Activated naive CD4-positive, alpha-beta T cell (primary cell): Measurements from ENCODE around the gene EEPD1.
"Not testable (repeated sequence)": the region's sequence is repeated elsewhere in the genome, so short reads cannot be mapped to it uniquely, and the experiment has no call there.

Experiments
- DNase-seq, 4 experiments: peaks; one replicate each; lab custom pipeline; 2025; lab: John Stamatoyannopoulos, UW

EEPD1 gene

DNA sequence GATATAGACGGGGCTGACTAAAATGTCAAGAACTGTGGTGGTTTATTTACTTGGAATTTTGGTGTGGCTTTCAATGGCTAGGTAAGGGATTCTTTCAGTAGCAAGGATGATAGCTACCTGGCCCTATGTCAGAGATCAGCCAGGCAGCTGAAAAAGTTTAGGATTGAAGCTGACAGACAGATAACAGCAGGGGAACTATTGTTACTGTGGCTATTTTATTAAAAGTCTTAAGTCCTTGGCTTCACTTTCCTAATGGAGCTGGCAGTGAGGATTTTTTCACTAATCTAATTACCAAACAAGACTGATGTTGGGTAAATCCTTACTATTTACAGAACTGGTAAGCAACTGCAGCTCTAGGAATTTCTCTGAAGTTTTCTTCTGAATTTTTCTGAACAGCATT lies 164.2 kb downstream of the EEPD1 start:
- DNase-seq: no peak

GRCh38 chr7:36318116-36318515 lies 165.1 kb downstream of the EEPD1 start:
- no peak for DNase-seq

GRCh38 chr7:36321284-36321683 lies 168.2 kb downstream of the EEPD1 start:
- DNase-seq: not testable (repeated sequence)

DNA sequence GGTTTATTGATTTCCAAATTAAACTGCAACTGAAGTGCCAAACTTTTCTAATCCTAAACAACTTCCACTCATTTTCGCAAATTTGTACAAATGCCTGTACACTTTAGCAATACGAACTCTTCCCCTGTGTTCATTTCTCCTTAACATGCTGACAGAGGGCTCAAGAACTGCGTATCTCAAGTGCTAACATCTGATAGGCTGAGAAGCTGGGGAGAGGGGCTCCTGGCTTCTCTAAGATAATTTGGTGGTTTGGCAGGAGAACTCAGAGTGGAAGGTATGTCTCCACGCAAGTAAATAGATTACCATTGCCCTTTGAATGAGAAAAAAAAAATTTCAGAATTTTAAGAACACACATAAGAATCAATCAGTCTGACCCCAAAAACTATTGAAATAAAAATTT lies 183.3 kb downstream of the EEPD1 start:
- DNase-seq: no peak

GRCh38 chr7:36338256-36338655 lies 185.2 kb downstream of the EEPD1 start:
- DNase-seq: no peak

DNA sequence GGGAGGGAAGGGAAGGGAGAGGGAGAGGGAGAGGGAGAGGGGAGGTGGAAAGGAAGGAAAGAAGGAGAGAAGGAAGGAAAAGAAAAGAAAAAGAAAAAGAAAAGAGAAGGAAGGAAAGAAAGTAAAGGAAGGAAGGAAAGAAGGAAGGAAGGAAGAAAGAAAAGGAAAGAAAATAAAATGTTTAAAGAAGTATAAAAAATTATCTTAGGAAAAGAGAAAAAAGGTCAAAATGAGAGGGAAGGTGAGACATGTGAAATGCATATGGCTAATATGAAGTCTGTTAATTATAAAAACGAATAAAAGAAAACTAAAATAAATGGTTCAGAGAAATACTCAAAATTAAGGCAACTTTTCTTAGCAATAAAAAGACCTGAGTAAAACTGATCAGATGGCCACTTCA lies 190.5 kb downstream of the EEPD1 start:
- DNase-seq: no peak

- no peak for DNase-seq
These were observed 191.6 kb downstream of the EEPD1 start for GRCh38 chr7:36344622-36345021.

- no peak for DNase-seq
These were observed 193.3 kb downstream of the EEPD1 start for GRCh38 chr7:36346260-36346831.

DNA sequence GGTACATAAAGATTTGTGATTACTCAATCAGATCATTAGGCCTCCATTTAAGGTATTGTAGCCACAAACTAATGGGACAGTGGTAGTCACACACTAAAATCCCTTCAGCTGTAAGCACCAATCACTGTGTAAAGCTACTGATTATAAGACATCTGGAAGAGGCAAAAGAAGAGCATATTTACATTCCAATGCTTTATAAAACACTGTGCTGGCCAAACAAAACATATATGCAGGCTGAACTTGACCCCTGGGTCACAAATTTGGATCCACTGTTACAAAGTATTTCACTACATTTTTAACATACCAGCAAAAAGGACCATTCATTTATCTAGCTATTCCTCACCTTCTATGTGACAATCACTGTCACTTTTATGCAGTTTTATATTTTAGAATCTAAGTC lies 195.2 kb downstream of the EEPD1 start:
- DNase-seq: no peak

GRCh38 chr7:36348771-36349170 lies 195.7 kb downstream of the EEPD1 start:
- DNase-seq: no peak

DNA sequence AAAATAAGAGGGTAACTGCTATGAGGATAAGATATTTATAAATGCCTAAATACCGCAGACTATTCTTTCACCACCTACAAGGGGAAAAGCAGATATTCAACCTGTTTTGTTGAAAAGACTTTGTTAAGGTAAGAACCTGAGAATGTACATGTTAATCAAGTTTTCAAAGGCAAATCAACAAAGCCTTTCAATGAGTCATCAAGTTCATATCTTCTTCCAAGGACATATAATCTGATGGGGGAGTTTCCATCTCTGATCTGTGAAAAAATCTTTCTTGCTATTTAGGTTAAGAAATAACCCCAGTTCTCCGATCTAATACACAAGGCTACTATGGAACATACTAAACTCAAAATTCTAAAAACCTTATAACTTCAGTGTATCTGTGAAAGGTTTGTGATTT lies 196.6 kb downstream of the EEPD1 start:
- DNase-seq: no peak
